Activated CD4-positive, alpha-beta memory T cell treated with anti-CD3 and anti-CD28 coated beads, Interleukin-2, amount 10 ng/mL, durations not matched to agents 7 days and 5 days (primary cell): ENCODE results near the gene SLC38A6. TPM values are rescaled to one million over a fixed set of nuclear protein-coding genes. Genes with fewer than 3 reads are reported as not detected.
"Not testable (repeated sequence)": the region's sequence is repeated elsewhere in the genome, so short reads cannot be mapped to it uniquely, and the experiment has no call there.

ENCODE experiments used
- CTCF ChIA-PET: fragments of 350-600 bp; sonication (Branson Sonifier 250); formaldehyde crosslinking; loops from one replicate; lab custom pipeline; 2021; ENCODE audit warnings: antibody characterized with exemption, inconsistent platforms; lab: Charles Lee
- POLR2A ChIA-PET: fragments of 350-600 bp; sonication (Branson Sonifier 250); formaldehyde crosslinking; loops from one replicate; lab custom pipeline; 2021; ENCODE audit warnings: antibody characterized with exemption; lab: Charles Lee
- DNase-seq: peaks from one replicate; pipeline ENCODE4 v3.0.0-alpha.2; 2020
- H3K27ac Mint-ChIP-seq: one replicate; pipeline ENCODE4 v1.8.0; 2021; ENCODE audit warnings: mild to moderate bottlenecking, mixed read lengths
- H3K27me3 Mint-ChIP-seq: one replicate; pipeline ENCODE4 v1.8.0; 2021; ENCODE audit warnings: mixed read lengths
- H3K36me3 Mint-ChIP-seq: one replicate; pipeline ENCODE4 v1.8.0; 2021; ENCODE audit warnings: low read depth, mixed read lengths
- H3K4me1 Mint-ChIP-seq: one replicate; pipeline ENCODE4 v1.8.0; 2021; ENCODE audit warnings: mixed read lengths
- H3K4me3 Mint-ChIP-seq: one replicate; pipeline ENCODE4 v1.8.0; 2021; ENCODE audit warnings: mild to moderate bottlenecking, mixed read lengths
- H3K9me3 Mint-ChIP-seq: one replicate; pipeline ENCODE4 v1.8.0; 2021; ENCODE audit warnings: mixed read lengths
- total RNA-seq, 2 experiments: library from RNA; stranded (reverse); gene quantifications; one replicate each; pipeline ENCODE4 v1.2.3, GENCODE V29; 2021

The SLC38A6 gene
- total RNA-seq, 2 experiments from 2014 or later: 7.5 to 9.4 TPM

GRCh38 chr14:61076556-61076955, 95.5 kb downstream of the SLC38A6 start:
- no peaks in the 10 kb centered on the region for H3K4me1 Mint-ChIP-seq
- H3K36me3 Mint-ChIP-seq: peaks cover 3% of the 10 kb centered on the region
- CTCF ChIA-PET: no interaction called here
- no peak overlapping the region for H3K27ac Mint-ChIP-seq
- POLR2A ChIA-PET: no interaction called here
- no peak for DNase-seq
- H3K9me3 Mint-ChIP-seq: no peaks in the 10 kb centered on the region
- H3K27me3 Mint-ChIP-seq: no peaks in the 10 kb centered on the region
- H3K4me3 Mint-ChIP-seq: no peak overlapping the region

GRCh38 chr14:61077437-61077836, 96.4 kb downstream of the SLC38A6 start:
- Mint-ChIP-seq H3K27ac (no peak overlapping the region), H3K27me3 (no peaks in the 10 kb centered on the region), H3K4me1 (no peaks in the 10 kb centered on the region), H3K36me3 (peaks cover 3% of the 10 kb centered on the region), H3K9me3 (no peaks in the 10 kb centered on the region), H3K4me3 (no peak overlapping the region)
- DNase-seq: no peak
- ChIA-PET POLR2A (no interaction called here), CTCF (no interaction called here)

- no peaks in the 10 kb centered on the region for H3K9me3 Mint-ChIP-seq
- H3K36me3 Mint-ChIP-seq: peaks cover 3% of the 10 kb centered on the region
- no peaks in the 10 kb centered on the region for H3K4me1 Mint-ChIP-seq
- no peak for DNase-seq
- ChIA-PET CTCF (interaction anchor here (0.7 kb wide), 1 partner anchor 113 kb away, joined by 3 read pairs; no protein-coding TSS in a partner anchor), POLR2A (no interaction called here)
- no peak overlapping the region for H3K4me3 Mint-ChIP-seq
- no peaks in the 10 kb centered on the region for H3K27me3 Mint-ChIP-seq
- no peak overlapping the region for H3K27ac Mint-ChIP-seq
Observed at GRCh38 chr14:61077951-61078720, 97.1 kb downstream of the SLC38A6 start.

GRCh38 chr14:61080591-61081010, 99.6 kb downstream of the SLC38A6 start:
- Mint-ChIP-seq H3K27ac (no peak overlapping the region), H3K4me3 (no peak overlapping the region), H3K4me1 (peaks cover 3% of the 10 kb centered on the region), H3K9me3 (peaks cover 7% of the 10 kb centered on the region), H3K36me3 (peaks cover 9% of the 10 kb centered on the region), H3K27me3 (no peaks in the 10 kb centered on the region)
- POLR2A ChIA-PET: no interaction called here
- DNase-seq: no peak
- CTCF ChIA-PET: no interaction called here

- POLR2A ChIA-PET: no interaction called here
- no peak overlapping the region for H3K27ac Mint-ChIP-seq
- peaks cover 8% of the 10 kb centered on the region for H3K36me3 Mint-ChIP-seq
- H3K27me3 Mint-ChIP-seq: no peaks in the 10 kb centered on the region
- peaks cover 10% of the 10 kb centered on the region for H3K4me1 Mint-ChIP-seq
- CTCF ChIA-PET: no interaction called here
- H3K4me3 Mint-ChIP-seq: no peak overlapping the region
- H3K9me3 Mint-ChIP-seq: peaks cover 7% of the 10 kb centered on the region
- DNase-seq: no peak
Observed at GRCh38 chr14:61088081-61088480, 107.0 kb downstream of the SLC38A6 start.

- peaks cover 4% of the 10 kb centered on the region for H3K36me3 Mint-ChIP-seq
- H3K9me3 Mint-ChIP-seq: peaks cover 3% of the 10 kb centered on the region
- H3K27me3 Mint-ChIP-seq: no peaks in the 10 kb centered on the region
- ChIA-PET POLR2A (no interaction called here), CTCF (no interaction called here)
- DNase-seq: no peak
- peaks cover 9% of the 10 kb centered on the region for H3K4me1 Mint-ChIP-seq
- H3K4me3 Mint-ChIP-seq: no peak overlapping the region
- H3K27ac Mint-ChIP-seq: no peak overlapping the region
Observed at GRCh38 chr14:61089126-61089750, 108.2 kb downstream of the SLC38A6 start.

GRCh38 chr14:61090432-61091216, 109.6 kb downstream of the SLC38A6 start:
- Mint-ChIP-seq H3K36me3 (peaks cover 7% of the 10 kb centered on the region), H3K9me3 (peaks cover 3% of the 10 kb centered on the region), H3K4me1 (peaks cover 7% of the 10 kb centered on the region), H3K27ac (no peak overlapping the region), H3K4me3 (no peak overlapping the region), H3K27me3 (no peaks in the 10 kb centered on the region)
- DNase-seq: no peak
- CTCF ChIA-PET: no interaction called here
- POLR2A ChIA-PET: no interaction called here

- Mint-ChIP-seq H3K4me3 (no peak overlapping the region), H3K27me3 (no peaks in the 10 kb centered on the region), H3K36me3 (peaks cover 10% of the 10 kb centered on the region), H3K27ac (no peak overlapping the region), H3K9me3 (peaks cover 5% of the 10 kb centered on the region), H3K4me1 (peaks cover 7% of the 10 kb centered on the region)
- ChIA-PET CTCF (no interaction called here), POLR2A (no interaction called here)
- DNase-seq: no peak
Observed at GRCh38 chr14:61091657-61092273, 110.7 kb downstream of the SLC38A6 start.

- DNase-seq, POLR2A ChIA-PET, CTCF ChIA-PET, H3K4me3 Mint-ChIP-seq, H3K27ac Mint-ChIP-seq, H3K27me3 Mint-ChIP-seq: not testable (repeated sequence)
- Mint-ChIP-seq H3K9me3 (peaks cover 24% of the 10 kb centered on the region), H3K4me1 (peaks cover 24% of the 10 kb centered on the region), H3K36me3 (peaks cover 28% of the 10 kb centered on the region)
Observed at GRCh38 chr14:61098096-61098495, 117.1 kb downstream of the SLC38A6 start.

GRCh38 chr14:61098721-61099120, 117.7 kb downstream of the SLC38A6 start:
- CTCF ChIA-PET: no interaction called here
- Mint-ChIP-seq H3K4me3 (no peak overlapping the region), H3K9me3 (peaks cover 24% of the 10 kb centered on the region), H3K4me1 (peaks cover 30% of the 10 kb centered on the region), H3K36me3 (peaks cover 32% of the 10 kb centered on the region), H3K27me3 (no peaks in the 10 kb centered on the region), H3K27ac (no peak overlapping the region)
- no peak for DNase-seq
- POLR2A ChIA-PET: no interaction called here

GRCh38 chr14:61099216-61099835, 118.3 kb downstream of the SLC38A6 start:
- peaks cover 36% of the 10 kb centered on the region for H3K4me1 Mint-ChIP-seq
- ChIA-PET CTCF (interaction anchor here (0.8 kb wide), 1 partner anchor 150 kb away, joined by 3 read pairs; no protein-coding TSS in a partner anchor), POLR2A (no interaction called here)
- DNase-seq: no peak
- peaks cover 24% of the 10 kb centered on the region for H3K9me3 Mint-ChIP-seq
- no peaks in the 10 kb centered on the region for H3K27me3 Mint-ChIP-seq
- no peak overlapping the region for H3K4me3 Mint-ChIP-seq
- H3K36me3 Mint-ChIP-seq: peaks cover 30% of the 10 kb centered on the region
- H3K27ac Mint-ChIP-seq: no peak overlapping the region

GRCh38 chr14:61101803-61102548, 120.9 kb downstream of the SLC38A6 start:
- Mint-ChIP-seq H3K9me3 (peaks cover 28% of the 10 kb centered on the region), H3K27ac (peak overlapping the region; percentile 94), H3K36me3 (peaks cover 32% of the 10 kb centered on the region), H3K4me1 (peaks cover 47% of the 10 kb centered on the region), H3K4me3 (no peak overlapping the region), H3K27me3 (no peaks in the 10 kb centered on the region)
- ChIA-PET CTCF (no interaction called here), POLR2A (no interaction called here)
- DNase-seq: no peak
